HepG2 (cell line): ENCODE measurements around the gene CEP83. TPM values are rescaled to one million over a fixed set of nuclear protein-coding genes. Genes with fewer than 3 reads are reported as not detected.

Experiments used
- AFF4 ChIP-seq: sonication (generic); formaldehyde crosslinking; IDR thresholded peaks from 2 replicates; pipeline ENCODE4 v1.4.0; 2020; ENCODE audit warnings: missing genetic modification reagents
- ATF7-NPFF ChIP-seq: sonication (generic); formaldehyde crosslinking; IDR thresholded peaks from 2 replicates; pipeline ENCODE4 v1.8.1; 2023; ENCODE audit warnings: mild to moderate bottlenecking, low read depth, missing genetic modification reagents, moderate library complexity
- HNRNPK ChIP-seq: fragments of 200-400 bp; formaldehyde crosslinking; IDR thresholded peaks from 2 replicates; pipeline ENCODE4 v1.6.1; 2018; ENCODE audit warnings: low read length, low read depth, moderate library complexity, mild to moderate bottlenecking; ENCODE audit not compliant: poor library complexity, severe bottlenecking
- SMAD9 ChIP-seq: sonication (generic); formaldehyde crosslinking; IDR thresholded peaks from 2 replicates; pipeline ENCODE4 v1.5.1; 2020; ENCODE audit warnings: mild to moderate bottlenecking, missing genetic modification reagents
- TARDBP ChIP-seq: sonication (generic); formaldehyde crosslinking; IDR thresholded peaks from 2 replicates; pipeline ENCODE4 v1.8.0; 2022; ENCODE audit warnings: mild to moderate bottlenecking, missing genetic modification reagents
- TIGD3 ChIP-seq: sonication (generic); formaldehyde crosslinking; IDR thresholded peaks from 2 replicates; pipeline ENCODE4 v1.5.1; 2020; ENCODE audit warnings: mild to moderate bottlenecking, missing genetic modification reagents, borderline replicate concordance
- ZBTB44 ChIP-seq: sonication (generic); formaldehyde crosslinking; IDR thresholded peaks from 2 replicates; pipeline ENCODE4 v1.4.0; 2020; ENCODE audit warnings: missing genetic modification reagents
- ZEB1 ChIP-seq: IDR thresholded peaks from 2 replicates; pipeline ENCODE4 v1.6.1; 2012; ENCODE audit warnings: mild to moderate bottlenecking, low read depth, inconsistent platforms; ENCODE audit not compliant: insufficient replicate concordance
- ZGPAT ChIP-seq: IDR thresholded peaks from 2 replicates; pipeline ENCODE4 v1.6.1; 2016; ENCODE audit warnings: mild to moderate bottlenecking
- ZNF20 ChIP-seq: sonication (generic); formaldehyde crosslinking; IDR thresholded peaks from 2 replicates; pipeline ENCODE4 v1.4.0; 2020; ENCODE audit warnings: mild to moderate bottlenecking, moderate library complexity, missing genetic modification reagents
- ZNF432 ChIP-seq: sonication (generic); formaldehyde crosslinking; IDR thresholded peaks from 2 replicates; pipeline ENCODE4 v1.5.0; 2020; ENCODE audit warnings: missing genetic modification reagents, mild to moderate bottlenecking, borderline replicate concordance
- ZNF576 ChIP-seq: sonication (generic); formaldehyde crosslinking; IDR thresholded peaks from 2 replicates; pipeline ENCODE4 v1.4.0; 2020; ENCODE audit warnings: mild to moderate bottlenecking, missing genetic modification reagents
- ZNF781 ChIP-seq: sonication (generic); formaldehyde crosslinking; IDR thresholded peaks from 2 replicates; pipeline ENCODE4 v1.5.1; 2020; ENCODE audit warnings: borderline replicate concordance, mild to moderate bottlenecking, missing genetic modification reagents; ENCODE audit errors: not compliant biosample characterization
- polyA plus RNA-seq, 8 experiments: library from polyadenylated mRNA; depleted of rRNA in 3 of 8; stranded (reverse) in 7 of 8; unstranded in 1 of 8; fragments of >200 nt; fragmentation: Illumina TruSeq in 4 of 8; extraction: Trizol in 4 of 8; gene quantifications; 2 replicates each; pipeline versions ENCODE4 v1.2.1 to v1.2.3, GENCODE V29; 2011 to 2016; ENCODE audit warnings: low read depth in 4 of 8, missing spikeins in 1 of 8, mixed read lengths in 1 of 8; ENCODE audit not compliant: insufficient read depth in 1 of 8
- total RNA-seq, 5 experiments: library from RNA; depleted of rRNA; stranded (reverse); fragments of >200 nt; fragmentation: Illumina TruSeq; extraction: Trizol; gene quantifications; 2 replicates each; pipeline ENCODE4 v1.2.3, GENCODE V29; 2016; ENCODE audit warnings: low read depth in 1 of 5
- TF ChIP-seq, protein P1 (sequence below): sonication (generic); formaldehyde crosslinking; IDR thresholded peaks from 2 replicates; pipeline ENCODE4 v1.4.0; 2020; ENCODE audit warnings: mild to moderate bottlenecking, missing genetic modification reagents
- TF ChIP-seq, protein P2 (sequence below): sonication (generic); formaldehyde crosslinking; IDR thresholded peaks from 2 replicates; pipeline ENCODE4 v1.9.0; 2021; ENCODE audit warnings: missing genetic modification reagents, mild to moderate bottlenecking, borderline replicate concordance

Gene CEP83
- total and polyA plus RNA-seq, 2 of the 13 experiments (the other 11 are each of a cell fraction or from before 2014, with no cell fraction given): 6.2 to 19.2 TPM

- TF ChIP-seq, protein P1, sequence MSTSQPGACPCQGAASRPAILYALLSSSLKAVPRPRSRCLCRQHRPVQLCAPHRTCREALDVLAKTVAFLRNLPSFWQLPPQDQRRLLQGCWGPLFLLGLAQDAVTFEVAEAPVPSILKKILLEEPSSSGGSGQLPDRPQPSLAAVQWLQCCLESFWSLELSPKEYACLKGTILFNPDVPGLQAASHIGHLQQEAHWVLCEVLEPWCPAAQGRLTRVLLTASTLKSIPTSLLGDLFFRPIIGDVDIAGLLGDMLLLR: peak; percentile 84
- TF ChIP-seq ZEB1 (no peak), ZNF20 (CRISPR knock-in tag) (0 out of 2 replicates have a peak, but pooled peaks have one; percentile 75), ZGPAT (CRISPR knock-in tag) (peak; percentile 80), HNRNPK (peak; percentile 45), ZNF576 (0 out of 2 replicates have a peak, but pooled peaks have one; percentile 49), TARDBP (no peak), ZNF781 (CRISPR knock-in tag) (no peak), ATF7-NPFF (CRISPR knock-in tag) (peak; percentile 99), ZBTB44 (no peak), AFF4 (CRISPR knock-in tag) (no peak), SMAD9 (no peak), ZNF432 (CRISPR knock-in tag) (no peak), TIGD3 (CRISPR knock-in tag) (0 out of 2 replicates have a peak, but pooled peaks have one; percentile 9)
- TF ChIP-seq, protein P2, sequence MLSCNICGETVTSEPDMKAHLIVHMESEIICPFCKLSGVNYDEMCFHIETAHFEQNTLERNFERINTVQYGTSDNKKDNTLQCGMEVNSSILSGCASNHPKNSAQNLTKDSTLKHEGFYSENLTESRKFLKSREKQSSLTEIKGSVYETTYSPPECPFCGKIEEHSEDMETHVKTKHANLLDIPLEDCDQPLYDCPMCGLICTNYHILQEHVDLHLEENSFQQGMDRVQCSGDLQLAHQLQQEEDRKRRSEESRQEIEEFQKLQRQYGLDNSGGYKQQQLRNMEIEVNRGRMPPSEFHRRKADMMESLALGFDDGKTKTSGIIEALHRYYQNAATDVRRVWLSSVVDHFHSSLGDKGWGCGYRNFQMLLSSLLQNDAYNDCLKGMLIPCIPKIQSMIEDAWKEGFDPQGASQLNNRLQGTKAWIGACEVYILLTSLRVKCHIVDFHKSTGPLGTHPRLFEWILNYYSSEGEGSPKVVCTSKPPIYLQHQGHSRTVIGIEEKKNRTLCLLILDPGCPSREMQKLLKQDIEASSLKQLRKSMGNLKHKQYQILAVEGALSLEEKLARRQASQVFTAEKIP (CRISPR knock-in tag): no peak
Observed at GRCh38 chr12:94459728-94460615, at the start of gene CEP83 (continued).
